K562 (cell line): ENCODE results near the gene DHODH.

Experiments
- ASH1L ChIP-seq: fragments of 450-650 bp; IDR thresholded peaks from 2 replicates; pipeline ENCODE4 v1.6.1; 2018; ENCODE audit warnings: borderline replicate concordance, mild to moderate bottlenecking, low read depth; ENCODE audit not compliant: partially characterized antibody
- CBFB ChIP-seq: sonication (generic); formaldehyde crosslinking; IDR thresholded peaks from 2 replicates; pipeline ENCODE4 v1.4.0; 2020; ENCODE audit warnings: mild to moderate bottlenecking, missing genetic modification reagents
- CBX8 ChIP-seq: fragments of 200-600 bp; sonication (generic); IDR thresholded peaks from 2 replicates; pipeline ENCODE4 v1.6.1; 2012; ENCODE audit warnings: borderline replicate concordance, mixed run types, low read depth, mild to moderate bottlenecking, moderate library complexity, mixed read lengths, low read length, control low read depth, inconsistent platforms; ENCODE audit not compliant: poor library complexity, severe bottlenecking; ENCODE audit errors: extremely low read depth
- CEBPB ChIP-seq: fragments of 450-650 bp; IDR thresholded peaks from 2 replicates; pipeline ENCODE4 v1.6.1; 2016; ENCODE audit warnings: missing genetic modification characterization, missing compliant biosample characterization
- CTCF ChIP-seq, 3 experiments: IDR thresholded peaks in 2 of 3; conservative IDR thresholded peaks in 1 of 3; 2 replicates each; pipeline ENCODE4 v1.5.1; 2011 to 2012; ENCODE audit warnings: low read length in 3 of 3, mild to moderate bottlenecking in 3 of 3, control low read depth in 2 of 3, improper control_type of control experiment in 1 of 3, inconsistent platforms in 1 of 3, low read depth in 1 of 3, mixed read lengths in 1 of 3, moderate library complexity in 1 of 3; ENCODE audit not compliant: insufficient read depth in 2 of 3
- E2F1 ChIP-seq: sonication (generic); formaldehyde crosslinking; IDR thresholded peaks from 2 replicates; pipeline ENCODE4 v1.8.1; 2023; ENCODE audit warnings: mild to moderate bottlenecking, missing genetic modification reagents, moderate library complexity
- HMGXB4 ChIP-seq: sonication (generic); formaldehyde crosslinking; IDR thresholded peaks from 2 replicates; pipeline ENCODE4 v1.8.1; 2023; ENCODE audit warnings: mild to moderate bottlenecking, missing genetic modification reagents
- KLF16 ChIP-seq: IDR thresholded peaks from 2 replicates; pipeline ENCODE4 v1.6.1; 2016; ENCODE audit warnings: antibody characterized with exemption
- POLR2AphosphoS5 ChIP-seq: IDR thresholded peaks from 2 replicates; pipeline ENCODE4 v1.6.1; 2011; ENCODE audit warnings: mild to moderate bottlenecking, low read depth, low read length, moderate library complexity; ENCODE audit not compliant: control insufficient read depth, insufficient read depth
- RHOXF2B ChIP-seq: fragments of 250-450 bp; sonication (Bioruptor Pico); conservative IDR thresholded peaks from 2 replicates; pipeline ENCODE4 v1.5.1; 2021
- SPI1 ChIP-seq: IDR thresholded peaks from 2 replicates; pipeline ENCODE4 v1.6.1; 2011; ENCODE audit warnings: low read depth, low read length, control low read depth, borderline replicate concordance
- ZBTB12 ChIP-seq: fragments of 250-450 bp; sonication (Bioruptor Pico); IDR thresholded peaks from 2 replicates; pipeline ENCODE4 v1.4.0; 2020
- ZNF583 ChIP-seq: fragments of 250-450 bp; sonication (Bioruptor Pico); IDR thresholded peaks from 2 replicates; pipeline ENCODE4 v1.4.0; 2020

GRCh38 chr16:71966932-71967331 is 41.6 kb upstream of the DHODH start:
- no peak for TF ChIP-seq E2F1 (CRISPR knock-in tag)
- TF ChIP-seq POLR2AphosphoS5, result no peak
- no peak for TF ChIP-seq SPI1
- TF ChIP-seq RHOXF2B (CRISPR knock-in tag), result no peak
- no peak for TF ChIP-seq CBX8
- no peak for TF ChIP-seq ZNF583 (CRISPR knock-in tag)
- no peak for TF ChIP-seq HMGXB4
- TF ChIP-seq CTCF (IDR thresholded peaks at IDR 0.05 in 2 of 3, conservative IDR thresholded peaks at IDR 0.05 in 1 of 3; ENCODE audit: insufficient read depth in 2 of 3, low read depth in 1 of 3, low read length in 3 of 3), result no peak
- TF ChIP-seq CEBPB (tag), result no peak
- no peak for TF ChIP-seq KLF16
- TF ChIP-seq CBFB (CRISPR knock-in tag), result no peak
- no peak for TF ChIP-seq ASH1L
- TF ChIP-seq ZBTB12 (CRISPR knock-in tag), result no peak
